GM13976 (cell line): Measurements from ENCODE around the gene PRPF31.

Experiments used
- DNase-seq: peaks from one replicate; pipeline ENCODE4 v3.0.0; 2012; ENCODE audit warnings: low spot score
- CTCF ChIP-seq: IDR thresholded peaks from 2 replicates; pipeline ENCODE4 v1.5.1; 2012; ENCODE audit warnings: borderline replicate concordance, mild to moderate bottlenecking; ENCODE audit not compliant: insufficient read depth; ENCODE audit errors: extremely low read depth, missing control alignments, control extremely low read depth
- in situ Hi-C: fragments of 300-500 bp; cut with MboI; formaldehyde crosslinking; loops from one replicate; pipeline ENCODE4 v1.12.0; 2022; ENCODE audit warnings: low sequenced_read_pairs, mixed read lengths, inconsistent platforms; ENCODE audit not compliant: unreplicated experiment

The PRPF31 gene

DNA sequence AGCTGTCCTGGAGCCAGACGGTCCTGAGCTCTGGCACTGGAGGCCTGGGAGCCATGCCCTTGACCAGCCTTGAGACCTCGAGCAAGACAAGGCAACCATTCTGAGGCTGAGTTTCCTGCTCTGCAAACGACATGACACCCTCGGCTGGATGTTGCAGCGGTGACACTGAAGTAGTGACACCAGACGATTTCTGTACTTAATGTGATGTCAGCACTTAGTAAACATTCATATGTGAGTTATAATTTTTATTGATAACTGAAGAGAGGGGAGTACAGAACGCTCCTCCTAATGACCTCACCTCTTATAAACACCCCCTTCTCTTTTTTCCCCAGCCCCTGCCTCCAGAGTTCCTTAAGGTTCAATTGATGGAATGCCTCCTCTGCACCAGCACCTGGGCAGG is 7.1 kb upstream of the PRPF31 start:
- no peak for TF ChIP-seq CTCF
- in situ Hi-C loops = no loop called here

DNA sequence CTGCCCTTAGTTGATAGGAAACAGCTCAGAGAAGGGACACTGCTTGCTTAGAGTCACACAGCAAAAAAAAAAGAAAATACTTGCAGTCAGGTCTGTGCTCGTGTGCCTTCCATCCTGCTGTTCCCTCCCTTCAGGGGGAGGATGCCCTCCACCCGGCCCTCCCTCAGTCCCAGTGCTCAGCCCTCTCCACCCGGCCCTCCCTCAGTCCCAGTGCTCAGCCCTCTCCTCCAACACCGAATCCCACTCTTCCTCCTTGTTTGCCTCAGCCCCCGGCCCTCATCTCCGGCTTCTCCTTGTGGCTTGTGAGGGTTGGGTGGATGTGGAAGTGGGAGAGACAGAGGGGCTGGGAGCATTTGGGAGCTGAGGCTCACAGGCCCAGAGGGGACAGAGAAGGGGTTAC is 5.9 kb upstream of the PRPF31 start:
- no peak for DNase-seq
- TF ChIP-seq CTCF = no peak
- in situ Hi-C loops = no loop called here

More for the DNA sequence above, 7.1 kb upstream of the PRPF31 start:
- no peak for DNase-seq

DNA sequence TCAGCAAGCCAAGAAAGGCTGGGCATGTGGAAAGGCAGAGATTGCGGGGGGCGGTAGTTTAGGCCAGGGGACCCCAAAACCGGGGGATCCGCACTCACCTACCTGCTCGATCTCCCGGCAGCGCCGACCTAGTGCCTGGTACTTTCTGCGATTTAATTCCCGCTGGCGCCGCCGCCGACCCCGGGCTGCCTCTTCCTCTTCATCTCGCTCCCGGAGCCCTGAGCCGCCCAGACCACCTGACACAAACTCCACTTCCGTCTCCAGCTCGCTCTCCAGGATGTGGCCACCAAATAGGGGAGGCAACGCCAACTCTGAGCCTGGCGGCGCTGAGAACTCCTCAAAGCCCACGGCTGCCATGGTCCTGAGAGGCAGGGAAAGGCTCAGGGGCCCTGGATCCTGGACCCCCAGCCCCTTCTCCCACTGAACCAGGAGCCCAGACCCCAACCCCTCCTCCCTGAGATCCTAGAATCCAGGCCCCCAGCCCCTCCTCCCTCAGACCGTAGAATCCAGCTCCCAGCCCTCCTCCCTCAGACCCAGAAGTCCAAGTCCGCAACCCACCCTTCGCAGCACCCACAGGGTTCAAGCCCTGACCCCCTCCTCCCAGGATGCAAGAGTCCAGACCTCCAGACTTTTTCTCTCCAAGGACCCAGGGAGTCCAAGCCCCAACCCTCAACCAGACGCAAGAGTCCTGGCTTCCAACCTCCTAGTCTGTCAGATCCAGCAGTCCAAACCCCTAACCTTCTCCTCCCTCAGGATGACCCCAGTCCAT is 1.0 kb upstream of the PRPF31 start:
- peak; percentile 80 for DNase-seq
- TF ChIP-seq CTCF = no peak
- in situ Hi-C loops = no loop called here

GRCh38 chr19:54121259-54121658 is 5.7 kb downstream of the PRPF31 start:
- DNase-seq = no peak
- TF ChIP-seq CTCF = no peak
- in situ Hi-C loops = no loop called here

DNA sequence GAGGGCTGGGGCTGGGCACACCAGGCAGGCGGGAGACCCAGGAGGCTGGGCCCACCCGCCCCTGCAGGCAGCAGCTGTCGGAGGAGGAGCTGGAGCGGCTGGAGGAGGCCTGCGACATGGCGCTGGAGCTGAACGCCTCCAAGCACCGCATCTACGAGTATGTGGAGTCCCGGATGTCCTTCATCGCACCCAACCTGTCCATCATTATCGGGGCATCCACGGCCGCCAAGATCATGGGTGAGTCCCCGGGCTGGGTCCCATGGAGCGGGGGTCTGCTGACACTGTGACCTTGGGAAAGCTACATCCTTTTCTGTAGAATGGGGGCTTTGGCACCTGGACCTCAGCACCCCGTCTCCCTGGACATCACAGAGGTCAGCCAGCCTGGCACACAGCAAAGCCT is 8.1 kb downstream of the PRPF31 start:
- TF ChIP-seq CTCF = no peak
- in situ Hi-C loops = no loop called here
- no peak for DNase-seq

DNA sequence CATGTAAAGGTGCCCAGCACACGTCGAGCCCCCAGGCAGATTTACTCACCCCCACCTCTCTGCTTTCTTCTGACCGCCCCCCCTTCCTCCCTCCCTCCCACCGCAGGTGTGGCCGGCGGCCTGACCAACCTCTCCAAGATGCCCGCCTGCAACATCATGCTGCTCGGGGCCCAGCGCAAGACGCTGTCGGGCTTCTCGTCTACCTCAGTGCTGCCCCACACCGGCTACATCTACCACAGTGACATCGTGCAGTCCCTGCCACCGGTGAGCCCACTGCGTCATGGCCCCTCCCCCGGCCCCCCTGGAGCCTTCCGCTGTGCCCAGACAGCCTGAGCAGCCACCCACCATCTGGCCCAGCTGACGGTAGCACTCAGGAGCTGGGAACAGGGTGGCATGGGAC is 8.8 kb downstream of the PRPF31 start:
- TF ChIP-seq CTCF = no peak
- no peak for DNase-seq
- in situ Hi-C loops = no loop called here
